OCI-LY3 (cell line): Measurements from ENCODE around the gene RELT.
"Not testable (repeated sequence)": the region's sequence is repeated elsewhere in the genome, so short reads cannot be mapped to it uniquely, and the experiment has no call there.

Experiments
- H2AFZ ChIP-seq: fragments of 200-600, 300-600 bp; shearing (Covaris generic); 2 replicates; pipeline ENCODE4 v1.6.0; 2014; ENCODE audit warnings: antibody characterized with exemption, low read depth, low read length
- H3K27ac ChIP-seq: fragments of 200-600, 300-600 bp; sonication (generic); 2 replicates; pipeline ENCODE4 v1.5.1; 2014; ENCODE audit warnings: mild to moderate bottlenecking, low read length, moderate library complexity, mixed read lengths
- H3K27me3 ChIP-seq: fragments of 200-600, 300-600 bp; sonication (generic); 2 replicates; pipeline ENCODE4 v1.6.1; 2014; ENCODE audit warnings: low read depth, low read length, mixed read lengths
- H3K36me3 ChIP-seq: fragments of 200-600, 300-600 bp; sonication (generic); replicated peaks from 2 replicates; pipeline ENCODE3; 2014; ENCODE audit warnings: low read depth, low read length, mixed read lengths
- H3K4me1 ChIP-seq: fragments of 300-600, 200-600 bp; sonication (generic); 2 replicates; pipeline ENCODE4 v1.6.1; 2014; ENCODE audit warnings: low read length, mixed read lengths
- H3K4me2 ChIP-seq: fragments of 200-600, 300-600 bp; sonication (generic); 2 replicates; pipeline ENCODE4 v1.6.1; 2014; ENCODE audit warnings: low read length, mixed read lengths
- H3K4me3 ChIP-seq: fragments of 300-600, 200-600 bp; sonication (generic); 2 replicates; pipeline ENCODE4 v1.5.1; 2014; ENCODE audit warnings: antibody characterized with exemption, mild to moderate bottlenecking, low read length, moderate library complexity
- H3K79me2 ChIP-seq: fragments of 300-600, 200-600 bp; shearing (Covaris generic); 2 replicates; pipeline ENCODE4 v1.6.1; 2014; ENCODE audit warnings: mild to moderate bottlenecking, low read length, mixed read lengths
- H3K9ac ChIP-seq: fragments of 300-600, 200-600 bp; shearing (Covaris generic); 2 replicates; pipeline ENCODE4 v1.6.0; 2014; ENCODE audit warnings: mild to moderate bottlenecking, low read length, moderate library complexity
- H3K9me3 ChIP-seq: fragments of 200-600, 300-600 bp; shearing (Covaris generic); 2 replicates; pipeline ENCODE4 v1.6.1; 2014; ENCODE audit warnings: low read length, mixed read lengths; ENCODE audit not compliant: insufficient read depth
- H4K20me1 ChIP-seq: fragments of 200-600, 300-600 bp; sonication (generic); 2 replicates; pipeline ENCODE4 v1.6.1; 2016; ENCODE audit warnings: low read length, mixed read lengths; ENCODE audit not compliant: insufficient read depth
- EZH2phosphoT487 ChIP-seq: fragments of 200-600 bp; shearing (Covaris generic); IDR thresholded peaks from 2 replicates; pipeline ENCODE4 v1.6.1; 2018; ENCODE audit warnings: antibody characterized with exemption, mixed run types, low read depth
- TF ChIP-seq, protein P1 (sequence below): fragments of 200-600, 300-600 bp; sonication (generic); IDR thresholded peaks from 2 replicates; pipeline ENCODE4 v1.5.1; 2014; ENCODE audit warnings: antibody characterized with exemption, low read length, low read depth

The RELT gene

DNA sequence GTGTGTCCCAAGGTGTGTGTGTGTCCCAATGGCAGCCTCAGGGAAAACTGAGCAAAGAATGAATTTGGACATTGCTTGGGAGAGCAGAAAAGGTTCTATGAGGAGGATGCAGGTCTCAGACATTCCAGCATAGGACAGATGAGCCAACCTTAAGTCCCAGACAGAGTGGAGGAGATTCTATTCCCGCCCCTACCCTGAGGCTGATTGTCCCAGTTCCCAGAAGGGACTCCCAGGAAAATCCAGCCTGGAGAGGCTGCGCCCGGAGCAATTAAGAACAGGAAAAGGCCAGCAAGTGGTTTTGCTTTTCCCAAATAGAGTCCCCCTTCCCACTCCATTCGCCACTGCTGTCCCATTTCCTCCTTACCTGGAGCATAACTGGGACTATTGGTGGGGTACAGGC, 54.1 kb downstream of the RELT start:
- no peaks in the 10 kb centered on the region for H3K27me3 ChIP-seq
- H3K36me3 ChIP-seq, result no peaks in the 10 kb centered on the region
- no peak overlapping the region for H3K4me3 ChIP-seq
- peaks cover 2% of the 10 kb centered on the region for H3K4me1 ChIP-seq
- H3K4me2 ChIP-seq, result no peak overlapping the region
- TF ChIP-seq EZH2phosphoT487, result no peak
- H3K9me3 ChIP-seq, result no peaks in the 10 kb centered on the region
- no peak overlapping the region for H2AFZ ChIP-seq
- no peaks in the 10 kb centered on the region for H4K20me1 ChIP-seq
- H3K9ac ChIP-seq, result no peak overlapping the region
- H3K79me2 ChIP-seq, result no peaks in the 10 kb centered on the region
- no peak overlapping the region for H3K27ac ChIP-seq

- TF ChIP-seq EZH2phosphoT487, result no peak
- TF ChIP-seq, protein P1, sequence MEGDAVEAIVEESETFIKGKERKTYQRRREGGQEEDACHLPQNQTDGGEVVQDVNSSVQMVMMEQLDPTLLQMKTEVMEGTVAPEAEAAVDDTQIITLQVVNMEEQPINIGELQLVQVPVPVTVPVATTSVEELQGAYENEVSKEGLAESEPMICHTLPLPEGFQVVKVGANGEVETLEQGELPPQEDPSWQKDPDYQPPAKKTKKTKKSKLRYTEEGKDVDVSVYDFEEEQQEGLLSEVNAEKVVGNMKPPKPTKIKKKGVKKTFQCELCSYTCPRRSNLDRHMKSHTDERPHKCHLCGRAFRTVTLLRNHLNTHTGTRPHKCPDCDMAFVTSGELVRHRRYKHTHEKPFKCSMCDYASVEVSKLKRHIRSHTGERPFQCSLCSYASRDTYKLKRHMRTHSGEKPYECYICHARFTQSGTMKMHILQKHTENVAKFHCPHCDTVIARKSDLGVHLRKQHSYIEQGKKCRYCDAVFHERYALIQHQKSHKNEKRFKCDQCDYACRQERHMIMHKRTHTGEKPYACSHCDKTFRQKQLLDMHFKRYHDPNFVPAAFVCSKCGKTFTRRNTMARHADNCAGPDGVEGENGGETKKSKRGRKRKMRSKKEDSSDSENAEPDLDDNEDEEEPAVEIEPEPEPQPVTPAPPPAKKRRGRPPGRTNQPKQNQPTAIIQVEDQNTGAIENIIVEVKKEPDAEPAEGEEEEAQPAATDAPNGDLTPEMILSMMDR, result no peak
- H3K4me1 ChIP-seq, result no peaks in the 10 kb centered on the region
- no peak overlapping the region for H2AFZ ChIP-seq
- H3K4me3 ChIP-seq, result no peak overlapping the region
- no peak overlapping the region for H3K4me2 ChIP-seq
- no peaks in the 10 kb centered on the region for H3K36me3 ChIP-seq
- no peak overlapping the region for H3K27ac ChIP-seq
- no peaks in the 10 kb centered on the region for H4K20me1 ChIP-seq
- H3K9me3 ChIP-seq, result no peaks in the 10 kb centered on the region
- no peak overlapping the region for H3K9ac ChIP-seq
- H3K27me3 ChIP-seq, result no peaks in the 10 kb centered on the region
- H3K79me2 ChIP-seq, result no peaks in the 10 kb centered on the region
These were observed 55.2 kb downstream of the RELT start for GRCh38 chr11:73431396-73431795.

- H3K9me3 ChIP-seq, H2AFZ ChIP-seq, H3K79me2 ChIP-seq, H3K36me3 ChIP-seq, H3K27ac ChIP-seq, H4K20me1 ChIP-seq, H3K4me3 ChIP-seq, H3K4me2 ChIP-seq, H3K27me3 ChIP-seq, H3K9ac ChIP-seq, H3K4me1 ChIP-seq: not testable (repeated sequence)
These were observed 60.7 kb downstream of the RELT start for GRCh38 chr11:73436859-73437258.

GRCh38 chr11:73439002-73439843, 63.0 kb downstream of the RELT start:
- Histone ChIP-seq H3K79me2 (no peaks in the 10 kb centered on the region), H3K9ac (no peak overlapping the region), H3K4me2 (no peak overlapping the region), H2AFZ (no peak overlapping the region), H3K4me1 (no peaks in the 10 kb centered on the region), H3K9me3 (no peaks in the 10 kb centered on the region), H3K36me3 (no peaks in the 10 kb centered on the region), H3K27ac (no peak overlapping the region), H4K20me1 (no peaks in the 10 kb centered on the region), H3K27me3 (no peaks in the 10 kb centered on the region), H3K4me3 (no peak overlapping the region)
- TF ChIP-seq, protein P1, result no peak
- no peak for TF ChIP-seq EZH2phosphoT487

- Histone ChIP-seq H3K27ac (no peak overlapping the region), H3K9ac (no peak overlapping the region), H3K27me3 (no peaks in the 10 kb centered on the region), H3K4me2 (no peak overlapping the region), H3K36me3 (no peaks in the 10 kb centered on the region), H3K9me3 (no peaks in the 10 kb centered on the region), H3K79me2 (no peaks in the 10 kb centered on the region), H2AFZ (no peak overlapping the region), H4K20me1 (no peaks in the 10 kb centered on the region), H3K4me1 (no peaks in the 10 kb centered on the region), H3K4me3 (no peak overlapping the region)
- TF ChIP-seq EZH2phosphoT487, result no peak
- TF ChIP-seq, protein P1, result no peak
These were observed 69.8 kb downstream of the RELT start for GRCh38 chr11:73445980-73446379.
